ENCODE results near the gene PADI1.
A peak's percentile ranks its signal among the peaks of the same experiment; 100 is the strongest.

PADI1 gene, protein sequence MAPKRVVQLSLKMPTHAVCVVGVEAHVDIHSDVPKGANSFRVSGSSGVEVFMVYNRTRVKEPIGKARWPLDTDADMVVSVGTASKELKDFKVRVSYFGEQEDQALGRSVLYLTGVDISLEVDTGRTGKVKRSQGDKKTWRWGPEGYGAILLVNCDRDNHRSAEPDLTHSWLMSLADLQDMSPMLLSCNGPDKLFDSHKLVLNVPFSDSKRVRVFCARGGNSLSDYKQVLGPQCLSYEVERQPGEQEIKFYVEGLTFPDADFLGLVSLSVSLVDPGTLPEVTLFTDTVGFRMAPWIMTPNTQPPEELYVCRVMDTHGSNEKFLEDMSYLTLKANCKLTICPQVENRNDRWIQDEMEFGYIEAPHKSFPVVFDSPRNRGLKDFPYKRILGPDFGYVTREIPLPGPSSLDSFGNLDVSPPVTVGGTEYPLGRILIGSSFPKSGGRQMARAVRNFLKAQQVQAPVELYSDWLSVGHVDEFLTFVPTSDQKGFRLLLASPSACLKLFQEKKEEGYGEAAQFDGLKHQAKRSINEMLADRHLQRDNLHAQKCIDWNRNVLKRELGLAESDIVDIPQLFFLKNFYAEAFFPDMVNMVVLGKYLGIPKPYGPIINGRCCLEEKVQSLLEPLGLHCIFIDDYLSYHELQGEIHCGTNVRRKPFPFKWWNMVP

DNA sequence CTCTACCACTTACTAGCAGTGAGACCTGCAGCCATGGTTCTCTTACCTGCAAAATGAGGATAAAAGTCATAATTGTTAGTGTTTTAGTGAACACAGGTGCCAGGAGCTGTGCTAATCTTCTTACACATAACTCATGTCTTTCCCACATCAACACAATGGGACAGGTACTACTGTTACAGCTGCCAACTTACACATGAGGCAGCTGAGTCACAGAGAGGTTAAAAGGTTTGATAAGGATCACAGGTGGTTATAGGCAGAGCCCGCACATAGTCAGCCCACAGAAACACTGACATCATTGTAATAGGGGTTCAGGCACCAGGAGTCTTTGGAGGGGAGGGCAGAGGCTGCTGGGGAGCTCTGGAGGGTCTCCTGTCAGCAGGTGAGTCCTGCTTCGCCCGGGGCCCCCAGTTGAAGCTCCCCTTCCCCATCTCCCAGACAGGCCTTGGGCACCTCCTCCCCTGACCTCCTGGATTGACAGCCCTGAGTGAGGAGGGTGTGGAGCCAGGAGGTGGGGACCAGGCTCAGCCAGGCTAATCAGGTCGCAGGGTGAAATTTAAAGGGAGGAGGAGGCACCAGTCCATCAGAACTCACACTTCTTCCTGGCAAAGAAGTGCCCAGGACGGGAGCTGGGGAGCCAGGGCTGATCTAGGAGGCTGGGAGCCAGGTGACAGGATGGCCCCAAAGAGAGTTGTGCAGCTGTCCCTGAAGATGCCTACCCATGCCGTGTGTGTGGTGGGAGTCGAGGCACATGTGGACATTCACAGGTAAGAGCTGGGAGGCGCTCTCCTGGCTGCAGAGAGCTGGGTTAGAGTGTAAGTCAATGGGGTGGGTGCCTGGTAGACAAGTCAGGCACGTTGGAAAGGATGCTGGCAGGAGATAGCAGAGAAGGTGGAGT, at the start of gene PADI1:
TSS of gene PADI1 (plus strand) at position 583 of the 895 bp plus-strand sequence. CDS start at position 673, 90 bp downstream.
- Histone ChIP-seq H3K4me1 (ENCODE audit: control insufficient read depth in 5 of 5, insufficient read depth in 5 of 5, low read length in 5 of 5) (peaks cover 0 to 12% (median 5%) of the 10 kb centered on the region in 5 donors), H3K27ac (ENCODE audit: low read depth, low read length) (no peak within 1 kb of the TSS), H3K9me3 (ENCODE audit: control insufficient read depth in 5 of 5, low read length in 5 of 5) (no peaks in the 10 kb centered on the region), H3K27me3 (ENCODE audit: control insufficient read depth in 5 of 5, insufficient read depth in 4 of 5, low read length in 5 of 5) (peaks cover 0 to 11% (median 2%) of the 10 kb centered on the region in 5 donors), H3K4me3 (ENCODE audit: low read depth in 1 of 5, low read length in 5 of 5) (no peak within 1 kb of the TSS), H3K9ac (ENCODE audit: low read length in 5 of 5) (no peak within 1 kb of the TSS), H3K36me3 (ENCODE audit: control insufficient read depth in 5 of 5, insufficient read depth in 5 of 5, low read length in 5 of 5) (no peaks in the 10 kb centered on the region)

DNA sequence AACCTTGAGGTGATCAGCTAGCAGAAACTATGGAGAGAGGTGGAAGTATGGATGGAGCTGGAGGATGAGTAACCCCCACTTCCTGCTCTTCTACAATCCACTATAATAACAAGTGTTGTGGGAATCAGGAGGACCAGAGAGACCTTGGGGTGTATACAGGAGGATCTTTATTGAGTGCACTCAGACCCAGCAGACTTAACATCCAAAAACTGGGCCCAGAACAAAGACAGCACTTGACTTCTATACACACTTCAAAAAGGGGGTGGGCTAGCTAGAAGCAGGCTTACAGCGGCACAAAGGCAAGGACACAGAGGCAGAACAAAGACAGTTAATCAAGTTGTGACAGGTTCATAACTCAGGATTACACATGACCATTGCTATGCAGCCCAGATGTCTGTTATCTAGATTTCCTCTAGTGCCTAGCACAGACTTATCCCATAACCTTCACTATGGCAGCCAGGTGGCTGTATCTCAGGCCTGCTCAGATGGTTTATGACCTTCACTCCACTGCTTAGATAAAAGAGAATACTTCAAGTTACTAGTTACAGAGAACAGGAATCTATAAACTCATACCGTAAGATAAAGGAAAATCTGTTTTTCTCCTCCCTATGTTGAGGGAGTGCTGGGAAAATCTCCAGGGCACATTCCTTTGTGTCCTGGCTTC, 49.5 kb upstream of the PADI1 start:
- H3K27me3 ChIP-seq (ENCODE audit: control insufficient read depth in 5 of 5, insufficient read depth in 4 of 5, low read length in 5 of 5) = peaks cover 0 to 4% (median 3%) of the 10 kb centered on the region in 5 donors
- no peaks in the 10 kb centered on the region for H3K4me1 ChIP-seq (ENCODE audit: control insufficient read depth in 5 of 5, insufficient read depth in 5 of 5, low read length in 5 of 5)
- H3K27ac ChIP-seq (ENCODE audit: low read depth, low read length) = no peak overlapping the region
- no peaks in the 10 kb centered on the region for H3K36me3 ChIP-seq (ENCODE audit: control insufficient read depth in 5 of 5, insufficient read depth in 5 of 5, low read length in 5 of 5)
- H3K4me3 ChIP-seq (ENCODE audit: low read depth in 1 of 5, low read length in 5 of 5) = peak overlapping the region in 1 of 5 donors; percentile 31
- H3K9me3 ChIP-seq (ENCODE audit: control insufficient read depth in 5 of 5, low read length in 5 of 5) = peaks cover 6 to 33% (median 27%) of the 10 kb centered on the region in 5 donors
- H3K9ac ChIP-seq (ENCODE audit: low read length in 5 of 5) = no peak overlapping the region

DNA sequence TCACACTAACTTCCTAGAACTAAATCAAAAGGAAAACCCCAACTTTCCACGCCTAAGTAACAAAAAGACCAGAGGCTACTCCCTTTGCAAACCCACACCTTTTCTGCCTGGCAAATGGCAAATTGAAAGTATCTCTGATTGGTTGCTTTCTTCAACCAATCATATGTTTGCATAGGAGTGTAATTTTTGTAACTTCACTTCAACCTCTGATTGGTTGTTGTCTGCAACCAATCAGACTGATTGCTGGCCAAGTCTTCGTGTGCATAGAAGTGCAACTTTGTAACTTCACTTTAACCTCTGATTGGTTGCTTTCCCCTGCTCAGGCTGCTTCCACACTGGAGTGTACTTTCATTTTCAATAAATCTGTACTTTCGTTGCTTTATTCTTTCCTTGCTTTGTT, 48.8 kb upstream of the PADI1 start:
- Histone ChIP-seq H3K4me1 (ENCODE audit: control insufficient read depth in 5 of 5, insufficient read depth in 5 of 5, low read length in 5 of 5) (no peaks in the 10 kb centered on the region), H3K9ac (ENCODE audit: low read length in 5 of 5) (no peak overlapping the region), H3K9me3 (ENCODE audit: control insufficient read depth in 5 of 5, low read length in 5 of 5) (peaks cover 6 to 33% (median 28%) of the 10 kb centered on the region in 5 donors), H3K27ac (ENCODE audit: low read depth, low read length) (no peak overlapping the region), H3K4me3 (ENCODE audit: low read depth in 1 of 5, low read length in 5 of 5) (no peak overlapping the region), H3K36me3 (ENCODE audit: control insufficient read depth in 5 of 5, insufficient read depth in 5 of 5, low read length in 5 of 5) (no peaks in the 10 kb centered on the region), H3K27me3 (ENCODE audit: control insufficient read depth in 5 of 5, insufficient read depth in 4 of 5, low read length in 5 of 5) (peaks cover 0 to 4% (median 2%) of the 10 kb centered on the region in 5 donors)

DNA sequence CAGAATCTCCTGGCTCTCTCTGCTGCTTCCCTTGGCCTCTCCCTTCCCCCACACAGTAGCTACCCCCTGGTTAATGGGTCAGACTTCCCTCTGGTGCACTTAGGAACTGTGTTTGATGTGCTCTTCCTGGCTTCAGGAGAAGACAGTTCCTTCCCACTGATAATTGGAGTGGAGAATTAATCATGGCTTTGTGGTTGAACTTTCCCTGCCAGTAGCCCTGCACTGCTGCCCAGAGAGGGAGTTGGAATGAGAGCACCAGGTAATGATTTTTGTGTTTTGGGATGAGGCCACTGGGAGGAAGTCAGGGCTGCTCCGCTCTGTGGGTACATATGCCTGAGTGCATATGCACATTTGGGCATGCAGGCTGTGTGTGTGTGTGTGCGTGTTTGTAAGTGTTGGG, 46.0 kb upstream of the PADI1 start:
- no peak overlapping the region for H3K4me3 ChIP-seq (ENCODE audit: low read depth in 1 of 5, low read length in 5 of 5)
- H3K27me3 ChIP-seq (ENCODE audit: control insufficient read depth in 5 of 5, insufficient read depth in 4 of 5, low read length in 5 of 5) = peaks cover 0 to 15% (median 6%) of the 10 kb centered on the region in 5 donors
- no peak overlapping the region for H3K27ac ChIP-seq (ENCODE audit: low read depth, low read length)
- peaks cover 6 to 24% (median 22%) of the 10 kb centered on the region in 5 donors for H3K9me3 ChIP-seq (ENCODE audit: control insufficient read depth in 5 of 5, low read length in 5 of 5)
- H3K4me1 ChIP-seq (ENCODE audit: control insufficient read depth in 5 of 5, insufficient read depth in 5 of 5, low read length in 5 of 5) = no peaks in the 10 kb centered on the region
- no peaks in the 10 kb centered on the region for H3K36me3 ChIP-seq (ENCODE audit: control insufficient read depth in 5 of 5, insufficient read depth in 5 of 5, low read length in 5 of 5)
- no peak overlapping the region for H3K9ac ChIP-seq (ENCODE audit: low read length in 5 of 5)

DNA sequence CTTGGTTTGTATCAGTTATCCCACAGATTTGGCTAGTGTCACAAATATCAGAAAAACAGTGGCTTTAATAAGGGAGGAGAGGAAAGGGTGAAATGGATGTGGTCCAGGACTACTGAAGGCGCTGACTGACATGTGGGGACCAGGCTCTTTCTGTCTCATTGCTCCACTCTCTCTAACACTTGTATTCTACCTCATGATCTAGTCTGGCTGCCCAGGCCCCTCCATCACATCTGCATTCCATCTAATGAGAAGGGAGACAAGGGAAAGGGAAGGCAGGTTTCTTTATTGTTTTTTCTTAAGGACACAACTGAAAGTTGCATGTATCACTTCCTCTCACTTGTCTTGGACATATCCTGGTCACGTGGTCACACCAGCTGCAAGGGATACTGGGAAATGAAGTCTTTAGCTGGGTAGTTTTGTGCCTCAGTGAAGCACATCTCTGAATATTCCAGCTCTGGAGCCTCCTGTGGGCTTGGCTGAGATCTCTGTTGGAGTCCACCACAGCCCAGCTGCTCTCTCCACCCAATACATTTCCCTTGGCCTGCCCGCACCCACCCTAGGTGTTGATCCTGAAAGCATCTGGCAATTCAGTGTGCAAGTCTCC, 43.7 kb upstream of the PADI1 start:
- Histone ChIP-seq H3K4me3 (ENCODE audit: low read depth in 1 of 5, low read length in 5 of 5) (no peak overlapping the region), H3K27ac (ENCODE audit: low read depth, low read length) (no peak overlapping the region), H3K36me3 (ENCODE audit: control insufficient read depth in 5 of 5, insufficient read depth in 5 of 5, low read length in 5 of 5) (no peaks in the 10 kb centered on the region), H3K9ac (ENCODE audit: low read length in 5 of 5) (no peak overlapping the region), H3K4me1 (ENCODE audit: control insufficient read depth in 5 of 5, insufficient read depth in 5 of 5, low read length in 5 of 5) (no peaks in the 10 kb centered on the region), H3K27me3 (ENCODE audit: control insufficient read depth in 5 of 5, insufficient read depth in 4 of 5, low read length in 5 of 5) (peaks cover 0 to 18% (median 11%) of the 10 kb centered on the region in 5 donors), H3K9me3 (ENCODE audit: control insufficient read depth in 5 of 5, low read length in 5 of 5) (peaks cover 0 to 4% (median 2%) of the 10 kb centered on the region in 5 donors)

DNA sequence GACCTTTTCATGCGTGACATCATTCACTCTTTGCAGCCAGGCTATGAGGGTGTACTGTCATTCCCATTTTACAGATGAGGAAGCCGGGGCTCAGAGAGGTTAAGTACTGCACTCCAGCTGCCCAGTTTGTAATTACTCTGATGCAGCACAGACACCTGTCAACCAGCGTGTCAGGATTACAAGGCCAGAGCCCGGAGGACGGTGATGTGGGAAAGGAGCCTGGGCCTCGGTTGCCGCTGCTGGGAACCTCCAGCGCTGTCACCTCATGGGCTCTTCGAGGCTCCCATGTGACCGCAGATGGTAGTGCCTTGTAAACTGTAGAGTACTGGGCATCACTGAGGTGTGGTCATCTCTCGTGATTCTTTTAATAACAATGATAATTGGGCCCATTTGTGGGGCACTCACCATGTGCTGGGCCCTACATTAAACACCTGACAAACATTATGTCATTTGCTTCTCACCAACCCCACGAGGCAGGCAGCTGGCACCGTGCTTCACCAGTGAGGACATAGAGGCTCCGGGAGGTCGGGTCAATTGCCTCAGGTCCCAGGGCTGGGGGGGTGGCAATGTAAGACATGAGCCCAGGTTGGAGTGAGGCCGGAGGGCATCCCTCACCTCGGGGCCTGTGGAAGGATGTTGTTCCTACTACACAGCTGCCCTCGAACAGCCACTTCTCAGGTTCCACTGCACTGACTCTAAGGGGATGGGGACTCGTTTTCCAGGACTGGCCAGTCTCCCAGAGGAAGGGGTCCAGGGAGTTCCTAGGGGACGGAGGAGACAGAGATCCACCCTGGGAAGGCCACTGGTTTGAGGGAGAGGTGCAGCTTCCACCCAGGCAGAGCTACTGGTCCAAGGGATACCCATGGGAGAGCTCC, 42.8 kb upstream of the PADI1 start:
- no peak overlapping the region for H3K27ac ChIP-seq (ENCODE audit: low read depth, low read length)
- H3K4me1 ChIP-seq (ENCODE audit: control insufficient read depth in 5 of 5, insufficient read depth in 5 of 5, low read length in 5 of 5) = no peaks in the 10 kb centered on the region
- H3K4me3 ChIP-seq (ENCODE audit: low read depth in 1 of 5, low read length in 5 of 5) = no peak overlapping the region
- H3K9ac ChIP-seq (ENCODE audit: low read length in 5 of 5) = no peak overlapping the region
- H3K36me3 ChIP-seq (ENCODE audit: control insufficient read depth in 5 of 5, insufficient read depth in 5 of 5, low read length in 5 of 5) = no peaks in the 10 kb centered on the region
- H3K27me3 ChIP-seq (ENCODE audit: control insufficient read depth in 5 of 5, insufficient read depth in 4 of 5, low read length in 5 of 5) = peaks cover 0 to 24% (median 16%) of the 10 kb centered on the region in 5 donors
- H3K9me3 ChIP-seq (ENCODE audit: control insufficient read depth in 5 of 5, low read length in 5 of 5) = peaks cover 0 to 4% (median 0%) of the 10 kb centered on the region in 5 donors

DNA sequence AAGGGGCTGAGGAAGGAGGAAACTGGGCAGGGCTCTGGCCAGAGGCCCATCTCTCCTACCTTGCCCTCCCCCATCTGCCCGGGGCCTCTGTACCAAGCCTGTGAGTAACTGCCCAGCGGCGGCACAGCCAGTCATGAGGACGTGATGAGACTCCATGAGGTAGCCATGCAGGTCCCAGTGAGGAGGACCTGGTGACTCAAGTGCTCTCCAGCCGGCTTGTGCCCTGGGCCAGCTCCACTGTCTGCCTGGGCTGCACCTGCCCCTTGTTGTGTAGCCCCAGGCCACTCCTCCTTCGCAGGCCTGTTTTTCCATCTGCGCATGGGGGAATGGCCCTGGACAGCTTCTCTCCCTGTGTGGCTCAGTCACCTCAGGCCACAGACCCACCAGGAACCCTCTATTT, 42.0 kb upstream of the PADI1 start:
- Histone ChIP-seq H3K27me3 (ENCODE audit: control insufficient read depth in 5 of 5, insufficient read depth in 4 of 5, low read length in 5 of 5) (peaks cover 0 to 28% (median 16%) of the 10 kb centered on the region in 5 donors), H3K27ac (ENCODE audit: low read depth, low read length) (no peak overlapping the region), H3K36me3 (ENCODE audit: control insufficient read depth in 5 of 5, insufficient read depth in 5 of 5, low read length in 5 of 5) (no peaks in the 10 kb centered on the region), H3K4me3 (ENCODE audit: low read depth in 1 of 5, low read length in 5 of 5) (no peak overlapping the region), H3K9ac (ENCODE audit: low read length in 5 of 5) (no peak overlapping the region), H3K4me1 (ENCODE audit: control insufficient read depth in 5 of 5, insufficient read depth in 5 of 5, low read length in 5 of 5) (no peaks in the 10 kb centered on the region), H3K9me3 (ENCODE audit: control insufficient read depth in 5 of 5, low read length in 5 of 5) (peaks cover 0 to 4% (median 0%) of the 10 kb centered on the region in 5 donors)

DNA sequence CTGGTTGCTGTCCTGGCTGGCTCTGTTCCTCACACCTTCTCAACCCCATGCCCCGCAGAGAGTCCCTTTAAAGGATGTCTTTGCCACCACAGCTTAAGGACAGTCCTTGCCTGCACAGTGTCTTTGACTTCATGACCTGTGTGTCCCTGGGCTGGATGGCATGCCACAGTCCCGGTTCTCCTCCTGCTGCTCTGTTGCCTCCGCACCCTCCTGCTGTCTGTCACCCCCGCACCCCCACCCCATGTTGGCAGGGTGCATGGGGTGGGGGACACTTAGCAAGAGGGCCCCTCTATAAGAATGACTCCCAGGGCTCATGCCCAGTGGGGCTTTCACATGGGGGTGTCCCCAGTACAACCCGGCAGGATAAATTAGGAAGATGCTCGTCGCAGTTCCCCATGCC, 41.6 kb upstream of the PADI1 start:
- H3K9me3 ChIP-seq (ENCODE audit: control insufficient read depth in 5 of 5, low read length in 5 of 5) = peaks cover 0 to 4% (median 0%) of the 10 kb centered on the region in 5 donors
- no peak overlapping the region for H3K27ac ChIP-seq (ENCODE audit: low read depth, low read length)
- no peaks in the 10 kb centered on the region for H3K36me3 ChIP-seq (ENCODE audit: control insufficient read depth in 5 of 5, insufficient read depth in 5 of 5, low read length in 5 of 5)
- H3K4me1 ChIP-seq (ENCODE audit: control insufficient read depth in 5 of 5, insufficient read depth in 5 of 5, low read length in 5 of 5) = no peaks in the 10 kb centered on the region
- H3K27me3 ChIP-seq (ENCODE audit: control insufficient read depth in 5 of 5, insufficient read depth in 4 of 5, low read length in 5 of 5) = peaks cover 0 to 28% (median 16%) of the 10 kb centered on the region in 5 donors
- no peak overlapping the region for H3K4me3 ChIP-seq (ENCODE audit: low read depth in 1 of 5, low read length in 5 of 5)
- H3K9ac ChIP-seq (ENCODE audit: low read length in 5 of 5) = no peak overlapping the region
